Tibial nerve (tissue), 4 donors: ENCODE results near the gene ZP4. TPM values are rescaled to one million over a fixed set of nuclear protein-coding genes. Genes with fewer than 3 reads are reported as not detected.
"Not testable (repeated sequence)": the region's sequence is repeated elsewhere in the genome, so short reads cannot be mapped to it uniquely, and the experiment has no call there.

Source experiments
- DNase-seq, 2 donors: peaks; one replicate each; pipeline ENCODE4 v3.0.0-alpha.2; 2019; ENCODE audit warnings: low spot score in 2 of 2
- H3K27ac ChIP-seq, 4 donors: fragments of 200-600 bp; sonication (generic) in 3 of 4; one replicate each; pipeline ENCODE4 v1.5.1; 2017 to 2019; ENCODE audit warnings: mild to moderate bottlenecking in 1 of 4
- H3K27me3 ChIP-seq, 2 donors: fragments of 200-600 bp; sonication (generic) in 1 of 2; one replicate each; pipeline versions ENCODE4 v1.5.1 to v1.6.0; 2017 to 2019
- H3K36me3 ChIP-seq, 3 donors: fragments of 200-600 bp; sonication (generic); one replicate each; pipeline ENCODE4 v1.5.1; 2018 to 2019
- H3K4me1 ChIP-seq, 4 donors: fragments of 200-600 bp; sonication (generic) in 3 of 4; one replicate each; pipeline ENCODE4 v1.5.1; 2017 to 2019
- H3K4me3 ChIP-seq, 4 donors: fragments of 200-600 bp; sonication (generic) in 3 of 4; one replicate each; pipeline ENCODE4 v1.5.1; 2017 to 2019; ENCODE audit warnings: mild to moderate bottlenecking in 1 of 4, moderate library complexity in 1 of 4
- H3K9me3 ChIP-seq, 4 donors: fragments of 200-600 bp; sonication (generic) in 3 of 4; one replicate each; pipeline ENCODE4 v1.5.1; 2017 to 2019
- CTCF ChIP-seq, 5 experiments: fragments of 200-600 bp in 3 of 5; fragments of 450-650 bp in 2 of 5; sonication (generic) in 3 of 5; IDR thresholded peaks; one replicate each; pipeline ENCODE4 v1.5.1; 2016 to 2019; ENCODE audit warnings: antibody characterized with exemption in 5 of 5, mild to moderate bottlenecking in 3 of 5, moderate library complexity in 2 of 5
- EP300 ChIP-seq, 2 donors: sonication (generic); formaldehyde crosslinking; IDR thresholded peaks; one replicate each; pipeline ENCODE4 v1.6.1; 2017; ENCODE audit warnings: antibody characterized with exemption in 2 of 2, mild to moderate bottlenecking in 1 of 2
- POLR2A ChIP-seq, 2 donors: fragments of 450-650 bp; IDR thresholded peaks; one replicate each; pipeline ENCODE4 v1.6.1; 2017; ENCODE audit warnings: antibody characterized with exemption in 2 of 2, mild to moderate bottlenecking in 2 of 2, moderate library complexity in 2 of 2
- WGBS, 2 donors: methylation state at CpG; one replicate each; pipeline ENCODE4 v1.1.5; 2018; 5-methylcytosine and 5-hydroxymethylcytosine counted together
- total RNA-seq, 4 donors: library from RNA; depleted of rRNA; stranded (reverse); fragments of >200 nt; gene quantifications; one replicate each; pipeline ENCODE4 v1.1.0, GENCODE V29; 2016

The ZP4 gene
- total RNA-seq, 4 donors from 2014 or later = not detected

GRCh38 chr1:237861944-237862343 lies 28.8 kb downstream of the ZP4 start:
- Histone ChIP-seq H3K9me3 (no peaks in the 10 kb centered on the region), H3K27ac (no peak overlapping the region), H3K36me3 (no peaks in the 10 kb centered on the region), H3K27me3 (no peaks in the 10 kb centered on the region), H3K4me3 (no peak overlapping the region), H3K4me1 (peaks cover 0 to 6% (median 0%) of the 10 kb centered on the region in 4 donors)
- WGBS, 2 donors = 74 to 76% methylated on average over 8 of the region's 8 CpGs
- DNase-seq = no peak
- no peak for TF ChIP-seq CTCF (IDR thresholded peaks at IDR 0.05)
- TF ChIP-seq EP300 (IDR thresholded peaks at IDR 0.05) = no peak
- TF ChIP-seq POLR2A (IDR thresholded peaks at IDR 0.05) = no peak

GRCh38 chr1:237858992-237859391 lies 31.7 kb downstream of the ZP4 start:
- Histone ChIP-seq H3K27me3 (no peaks in the 10 kb centered on the region), H3K36me3 (no peaks in the 10 kb centered on the region), H3K9me3 (no peaks in the 10 kb centered on the region), H3K27ac (no peak overlapping the region), H3K4me3 (no peak overlapping the region), H3K4me1 (no peaks in the 10 kb centered on the region)
- WGBS, 2 donors = 61 to 62% methylated on average over 4 of the region's 4 CpGs
- no peak for TF ChIP-seq POLR2A (IDR thresholded peaks at IDR 0.05)
- TF ChIP-seq EP300 (IDR thresholded peaks at IDR 0.05) = no peak
- no peak for TF ChIP-seq CTCF (IDR thresholded peaks at IDR 0.05)
- no peak for DNase-seq

- DNase-seq = no peak
- WGBS, 2 donors = 81 to 91% methylated on average over 7 of the region's 7 CpGs
- Histone ChIP-seq H3K4me1 (no peaks in the 10 kb centered on the region), H3K36me3 (no peaks in the 10 kb centered on the region), H3K9me3 (no peaks in the 10 kb centered on the region), H3K4me3 (no peak overlapping the region), H3K27me3 (no peaks in the 10 kb centered on the region), H3K27ac (no peak overlapping the region)
- no peak for TF ChIP-seq POLR2A (IDR thresholded peaks at IDR 0.05)
- TF ChIP-seq EP300 (IDR thresholded peaks at IDR 0.05) = no peak
- TF ChIP-seq CTCF (IDR thresholded peaks at IDR 0.05) = no peak
These were observed 33.3 kb downstream of the ZP4 start for GRCh38 chr1:237857455-237857854.

GRCh38 chr1:237852342-237852741 lies 38.4 kb downstream of the ZP4 start:
- no peaks in the 10 kb centered on the region for H3K27me3 ChIP-seq
- no peaks in the 10 kb centered on the region for H3K4me1 ChIP-seq
- H3K4me3 ChIP-seq = no peak overlapping the region
- TF ChIP-seq POLR2A (IDR thresholded peaks at IDR 0.05) (no peak), EP300 (IDR thresholded peaks at IDR 0.05) (no peak), CTCF (IDR thresholded peaks at IDR 0.05) (no peak)
- DNase-seq = no peak
- no peaks in the 10 kb centered on the region for H3K36me3 ChIP-seq
- H3K27ac ChIP-seq = no peak overlapping the region
- 69 to 75% methylated on average over 3 of the region's 3 CpGs for WGBS, 2 donors
- H3K9me3 ChIP-seq = no peaks in the 10 kb centered on the region

GRCh38 chr1:237851210-237851845 lies 39.4 kb downstream of the ZP4 start:
- TF ChIP-seq CTCF (IDR thresholded peaks at IDR 0.05) = peak in 1 of 5 experiments; percentile 26
- no peak for TF ChIP-seq EP300 (IDR thresholded peaks at IDR 0.05)
- DNase-seq = no peak
- no peaks in the 10 kb centered on the region for H3K36me3 ChIP-seq
- no peaks in the 10 kb centered on the region for H3K4me1 ChIP-seq
- H3K4me3 ChIP-seq = no peak overlapping the region
- WGBS, 2 donors = 8 to 16% methylated on average over 6 of the region's 6 CpGs
- H3K27me3 ChIP-seq = no peaks in the 10 kb centered on the region
- no peaks in the 10 kb centered on the region for H3K9me3 ChIP-seq
- no peak overlapping the region for H3K27ac ChIP-seq

GRCh38 chr1:237843516-237843915 lies 47.2 kb downstream of the ZP4 start:
- not testable (repeated sequence) for H3K4me3 ChIP-seq, H3K27me3 ChIP-seq, H3K9me3 ChIP-seq, H3K4me1 ChIP-seq, DNase-seq, H3K27ac ChIP-seq, H3K36me3 ChIP-seq
- 85 to 90% methylated on average over 3 of the region's 3 CpGs for WGBS, 2 donors
